Fibroblast of lung (primary cell): ENCODE measurements around the gene SNX32.
"Not testable (repeated sequence)": the region's sequence is repeated elsewhere in the genome, so short reads cannot be mapped to it uniquely, and the experiment has no call there.

Experiments
- CTCF ChIP-seq, 2 donors: IDR thresholded peaks in 1 of 2; conservative IDR thresholded peaks in 1 of 2; 1 replicate in 1 of 2; 2 replicates in 1 of 2; pipeline ENCODE4 v1.5.1; 2011 to 2012; ENCODE audit warnings: low read length in 2 of 2, control low read depth in 1 of 2, inconsistent platforms in 1 of 2, low read depth in 1 of 2, mild to moderate bottlenecking in 1 of 2
- EZH2 ChIP-seq: IDR thresholded peaks from 2 replicates; pipeline ENCODE4 v1.5.1; 2012; ENCODE audit warnings: low read length, control low read depth, mild to moderate bottlenecking; ENCODE audit errors: missing control alignments

- not testable (repeated sequence) for TF ChIP-seq CTCF (conservative IDR thresholded peaks at IDR 0.05 in 1 of 2, IDR thresholded peaks at IDR 0.05 in 1 of 2; ENCODE audit: low read depth in 1 of 2, low read length in 2 of 2); EZH2
Measured at GRCh38 chr11:65832231-65832630, 1.5 kb upstream of the SNX32 start.
